Kidney epithelial cell (primary cell): ENCODE data around the gene FDXR. TPM values are rescaled to one million over a fixed set of nuclear protein-coding genes. Genes with fewer than 3 reads are reported as not detected.

Experiments used
- DNase-seq: peaks from one replicate; pipeline ENCODE4 v3.0.0-alpha.2; 2010; ENCODE audit warnings: low read depth
- H3K27me3 ChIP-seq: 2 replicates; pipeline ENCODE4 v1.6.0; 2011; ENCODE audit warnings: low read length; ENCODE audit not compliant: control insufficient read depth, insufficient read depth
- H3K36me3 ChIP-seq: 2 replicates; pipeline ENCODE4 v1.5.1; 2011; ENCODE audit warnings: low read length; ENCODE audit not compliant: control insufficient read depth, insufficient read depth
- H3K4me3 ChIP-seq: 2 replicates; pipeline ENCODE4 v1.5.1; 2011; ENCODE audit warnings: low read depth, mild to moderate bottlenecking, control low read depth, low read length
- total RNA-seq: library from RNA; depleted of rRNA; stranded (reverse); fragments of >200 nt; gene quantifications from 2 replicates; pipeline ENCODE4 v1.2.3, GENCODE V29; 2015
- TF ChIP-seq, protein P1 (sequence below): IDR thresholded peaks from 2 replicates; pipeline ENCODE4 v1.5.1; 2011; ENCODE audit warnings: mild to moderate bottlenecking, moderate library complexity, low read length, control low read depth, inconsistent platforms; ENCODE audit not compliant: insufficient read depth, poor library complexity, severe bottlenecking

The FDXR gene
- total RNA-seq = 34.0 and 45.0 TPM in 2 replicates

- Histone ChIP-seq H3K4me3 (peak within 1 kb of the TSS; percentile 72), H3K36me3 (no peaks in the 10 kb centered on the region), H3K27me3 (no peaks in the 10 kb centered on the region)
- DNase-seq = no peak
- TF ChIP-seq, protein P1, sequence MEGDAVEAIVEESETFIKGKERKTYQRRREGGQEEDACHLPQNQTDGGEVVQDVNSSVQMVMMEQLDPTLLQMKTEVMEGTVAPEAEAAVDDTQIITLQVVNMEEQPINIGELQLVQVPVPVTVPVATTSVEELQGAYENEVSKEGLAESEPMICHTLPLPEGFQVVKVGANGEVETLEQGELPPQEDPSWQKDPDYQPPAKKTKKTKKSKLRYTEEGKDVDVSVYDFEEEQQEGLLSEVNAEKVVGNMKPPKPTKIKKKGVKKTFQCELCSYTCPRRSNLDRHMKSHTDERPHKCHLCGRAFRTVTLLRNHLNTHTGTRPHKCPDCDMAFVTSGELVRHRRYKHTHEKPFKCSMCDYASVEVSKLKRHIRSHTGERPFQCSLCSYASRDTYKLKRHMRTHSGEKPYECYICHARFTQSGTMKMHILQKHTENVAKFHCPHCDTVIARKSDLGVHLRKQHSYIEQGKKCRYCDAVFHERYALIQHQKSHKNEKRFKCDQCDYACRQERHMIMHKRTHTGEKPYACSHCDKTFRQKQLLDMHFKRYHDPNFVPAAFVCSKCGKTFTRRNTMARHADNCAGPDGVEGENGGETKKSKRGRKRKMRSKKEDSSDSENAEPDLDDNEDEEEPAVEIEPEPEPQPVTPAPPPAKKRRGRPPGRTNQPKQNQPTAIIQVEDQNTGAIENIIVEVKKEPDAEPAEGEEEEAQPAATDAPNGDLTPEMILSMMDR = no peak
Measured at GRCh38 chr17:74872313-74873036, at the start of gene FDXR. FDXR (minus strand) TSS chr17:74872994; CDS start chr17:74872944, 50 bp downstream.

DNA sequence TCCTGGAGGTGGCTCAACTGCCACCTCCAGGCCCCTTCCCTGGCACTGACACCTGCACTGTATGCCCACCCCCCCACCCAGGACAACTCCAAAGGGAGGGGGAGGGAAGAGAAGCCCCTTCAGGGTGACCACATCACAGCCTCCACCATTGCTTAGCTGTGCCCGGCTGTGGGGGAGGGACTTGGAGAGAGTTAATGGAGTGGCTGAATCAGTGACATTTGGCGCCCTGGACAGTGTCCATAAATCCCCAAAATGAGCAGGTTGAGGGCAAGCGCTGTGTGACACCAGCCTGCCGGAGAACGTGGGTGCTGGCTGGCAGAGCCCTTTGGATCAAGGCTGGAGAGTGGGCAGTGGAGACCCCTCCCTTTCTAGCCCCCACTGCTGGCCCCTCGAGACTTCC lies 49.4 kb upstream of the FDXR start:
- DNase-seq = no peak
- Histone ChIP-seq H3K36me3 (no peaks in the 10 kb centered on the region), H3K27me3 (peaks cover 76% of the 10 kb centered on the region), H3K4me3 (no peak overlapping the region)
- TF ChIP-seq, protein P1 = no peak

GRCh38 chr17:74921769-74922168 lies 49.0 kb upstream of the FDXR start:
- H3K36me3 ChIP-seq = no peaks in the 10 kb centered on the region
- H3K4me3 ChIP-seq = no peak overlapping the region
- TF ChIP-seq, protein P1 = no peak
- no peak for DNase-seq
- H3K27me3 ChIP-seq = peaks cover 73% of the 10 kb centered on the region

DNA sequence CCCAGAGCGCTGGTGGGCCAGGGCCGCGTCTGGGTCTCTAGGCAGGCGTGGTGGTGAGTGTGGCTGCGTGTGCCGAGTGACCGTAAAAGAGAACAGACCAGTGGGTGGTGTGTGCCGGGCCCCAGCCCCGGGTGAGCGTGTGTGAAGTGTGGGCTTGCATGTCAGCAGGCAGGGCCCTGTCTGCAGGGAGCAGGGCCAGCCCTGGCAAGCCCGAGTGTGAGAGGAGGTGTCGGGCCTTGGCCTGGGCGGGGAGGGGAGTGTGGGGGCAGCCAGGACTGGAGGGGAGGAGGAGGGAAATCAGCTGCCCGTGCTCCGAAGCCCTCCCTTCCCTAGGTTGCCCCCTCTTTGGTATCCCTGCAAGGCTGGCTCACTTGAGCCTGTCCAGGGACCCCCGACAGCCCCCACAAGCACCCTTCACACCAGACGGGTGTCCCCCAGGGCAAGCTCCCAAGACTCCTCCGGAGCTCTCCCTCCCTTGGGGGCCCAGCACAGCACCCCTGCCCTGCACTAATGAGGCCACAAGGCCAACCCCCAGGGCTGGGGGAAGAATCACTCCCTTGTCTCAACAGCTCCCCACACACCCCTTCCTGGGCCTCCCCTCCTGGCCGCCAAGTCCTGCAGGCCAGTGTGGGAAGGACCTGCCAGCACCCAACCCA lies 48.4 kb upstream of the FDXR start:
- TF ChIP-seq, protein P1 = no peak
- DNase-seq = no peak
- Histone ChIP-seq H3K4me3 (no peak overlapping the region), H3K36me3 (no peaks in the 10 kb centered on the region), H3K27me3 (peaks cover 70% of the 10 kb centered on the region)

DNA sequence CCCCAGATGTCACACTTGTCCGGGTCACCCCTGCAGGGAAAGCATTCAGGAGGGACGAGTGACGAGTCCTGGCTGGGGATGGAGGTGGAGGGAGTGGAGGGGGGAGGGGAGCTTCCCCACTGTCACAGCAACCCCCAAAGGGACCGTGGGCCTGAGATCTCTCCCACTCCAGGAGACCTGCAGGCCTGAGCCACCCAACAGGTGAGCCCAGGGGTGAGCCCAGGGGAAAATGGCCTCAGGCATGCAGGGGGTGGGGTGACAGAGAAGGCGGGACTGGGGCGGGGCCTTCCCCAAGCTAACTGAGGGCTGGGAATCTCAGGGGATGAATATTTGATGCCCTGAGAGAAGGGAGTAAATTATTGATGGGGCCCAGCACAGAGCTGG lies 47.8 kb upstream of the FDXR start:
- Histone ChIP-seq H3K27me3 (peaks cover 65% of the 10 kb centered on the region), H3K4me3 (no peak overlapping the region), H3K36me3 (no peaks in the 10 kb centered on the region)
- TF ChIP-seq, protein P1 = no peak
- no peak for DNase-seq
